HepG2 (cell line): ENCODE data around the gene ZBTB46. TPM values are rescaled to one million over a fixed set of nuclear protein-coding genes. Genes with fewer than 3 reads are reported as not detected.
A peak's percentile ranks its signal among the peaks of the same experiment; 100 is the strongest.

Experiments used
- ARHGAP35 ChIP-seq: sonication (generic); formaldehyde crosslinking; IDR thresholded peaks from 2 replicates; pipeline ENCODE4 v1.9.0; 2022; ENCODE audit warnings: mild to moderate bottlenecking, inconsistent platforms, moderate library complexity, missing genetic modification reagents, borderline replicate concordance
- ATF5 ChIP-seq: sonication (generic); formaldehyde crosslinking; IDR thresholded peaks from 2 replicates; pipeline ENCODE4 v1.4.0; 2020; ENCODE audit warnings: mild to moderate bottlenecking, low read depth, missing genetic modification reagents
- CC2D1A ChIP-seq: sonication (generic); formaldehyde crosslinking; IDR thresholded peaks from 2 replicates; pipeline ENCODE4 v1.8.1; 2023; ENCODE audit warnings: mild to moderate bottlenecking, missing genetic modification reagents
- CHCHD3 ChIP-seq: sonication (generic); formaldehyde crosslinking; IDR thresholded peaks from 2 replicates; pipeline ENCODE4 v1.8.0; 2022; ENCODE audit warnings: mild to moderate bottlenecking, missing genetic modification reagents, moderate library complexity
- CHD4 ChIP-seq: fragments of 200-600 bp; sonication (generic); IDR thresholded peaks from 2 replicates; pipeline ENCODE4 v1.7.0; 2017; ENCODE audit warnings: mild to moderate bottlenecking, low read length, borderline replicate concordance
- CSRNP1 ChIP-seq: sonication (generic); formaldehyde crosslinking; IDR thresholded peaks from 2 replicates; pipeline ENCODE4 v1.8.1; 2023; ENCODE audit warnings: mild to moderate bottlenecking, missing genetic modification reagents
- FOSL2 ChIP-seq: sonication (generic); formaldehyde crosslinking; IDR thresholded peaks from 2 replicates; pipeline ENCODE4 v1.4.0; 2020; ENCODE audit warnings: missing genetic modification reagents
- FOXC1 ChIP-seq: sonication (generic); formaldehyde crosslinking; IDR thresholded peaks from 2 replicates; pipeline ENCODE4 v1.8.0; 2022; ENCODE audit warnings: mild to moderate bottlenecking, missing genetic modification reagents, borderline replicate concordance
- GMEB2 ChIP-seq: IDR thresholded peaks from 2 replicates; pipeline ENCODE4 v1.6.1; 2016; ENCODE audit warnings: missing biosample characterization, missing genetic modification reagents, low read depth
- HIVEP1 ChIP-seq: sonication (generic); formaldehyde crosslinking; IDR thresholded peaks from 2 replicates; pipeline ENCODE4 v1.4.0; 2020; ENCODE audit warnings: mild to moderate bottlenecking, missing genetic modification reagents
- NCOA1 ChIP-seq: sonication (generic); formaldehyde crosslinking; IDR thresholded peaks from 2 replicates; pipeline ENCODE4 v1.9.0; 2021; ENCODE audit warnings: missing genetic modification reagents
- POGK ChIP-seq: sonication (generic); formaldehyde crosslinking; conservative IDR thresholded peaks from 2 replicates; pipeline ENCODE4 v1.8.0; 2022; ENCODE audit warnings: mild to moderate bottlenecking, moderate library complexity, missing genetic modification reagents
- POGZ ChIP-seq: sonication (generic); formaldehyde crosslinking; IDR thresholded peaks from 2 replicates; pipeline ENCODE4 v1.4.0; 2020; ENCODE audit warnings: mild to moderate bottlenecking, missing genetic modification reagents
- POLR2AphosphoS2 ChIP-seq: IDR thresholded peaks from 2 replicates; pipeline ENCODE4 v1.6.1; 2011; ENCODE audit warnings: low read depth, low read length, improper control_type of control experiment
- SKI ChIP-seq: fragments of 450-650 bp; IDR thresholded peaks from one replicate; pipeline ENCODE4 v1.6.1; 2018; ENCODE audit warnings: mild to moderate bottlenecking; ENCODE audit not compliant: partially characterized antibody
- TFAP4 ChIP-seq: sonication (generic); IDR thresholded peaks from 2 replicates; pipeline ENCODE4 v1.6.1; 2016; ENCODE audit warnings: low read depth, borderline replicate concordance
- WIZ ChIP-seq: sonication (generic); formaldehyde crosslinking; IDR thresholded peaks from 2 replicates; pipeline ENCODE4 v1.5.1; 2020; ENCODE audit warnings: mild to moderate bottlenecking, missing genetic modification reagents
- ZKSCAN5 ChIP-seq: sonication (generic); formaldehyde crosslinking; IDR thresholded peaks from 2 replicates; pipeline ENCODE4 v1.5.1; 2020; ENCODE audit warnings: mild to moderate bottlenecking, missing genetic modification reagents
- ZNF354B ChIP-seq: sonication (generic); formaldehyde crosslinking; IDR thresholded peaks from 2 replicates; pipeline ENCODE4 v1.8.0; 2022; ENCODE audit warnings: mild to moderate bottlenecking, missing genetic modification reagents
- ZNF414 ChIP-seq: sonication (generic); formaldehyde crosslinking; IDR thresholded peaks from 2 replicates; pipeline ENCODE4 v1.5.0; 2020; ENCODE audit warnings: missing genetic modification reagents
- ZNF619 ChIP-seq: sonication (generic); formaldehyde crosslinking; IDR thresholded peaks from 2 replicates; pipeline ENCODE4 v1.4.0; 2020; ENCODE audit warnings: mild to moderate bottlenecking, missing genetic modification reagents
- ZNF629 ChIP-seq: sonication (generic); formaldehyde crosslinking; conservative IDR thresholded peaks from 2 replicates; pipeline ENCODE4 v1.5.0; 2020; ENCODE audit warnings: missing genetic modification reagents
- polyA plus RNA-seq, 8 experiments: library from polyadenylated mRNA; depleted of rRNA in 3 of 8; stranded (reverse) in 7 of 8; unstranded in 1 of 8; fragments of >200 nt; fragmentation: Illumina TruSeq in 4 of 8; extraction: Trizol in 4 of 8; gene quantifications; 2 replicates each; pipeline versions ENCODE4 v1.2.1 to v1.2.3, GENCODE V29; 2011 to 2016; ENCODE audit warnings: low read depth in 4 of 8, missing spikeins in 1 of 8, mixed read lengths in 1 of 8; ENCODE audit not compliant: insufficient read depth in 1 of 8
- total RNA-seq, 5 experiments: library from RNA; depleted of rRNA; stranded (reverse); fragments of >200 nt; fragmentation: Illumina TruSeq; extraction: Trizol; gene quantifications; 2 replicates each; pipeline ENCODE4 v1.2.3, GENCODE V29; 2016; ENCODE audit warnings: low read depth in 1 of 5

ZBTB46 gene
- total and polyA plus RNA-seq, 2 of the 13 experiments (the other 11 are each of a cell fraction or from before 2014, with no cell fraction given), result 1.6 to 13.5 TPM

GRCh38 chr20:63741354-63741675, 89.7 kb downstream of the ZBTB46 start (continued):
- TF ChIP-seq TFAP4, result no peak
- TF ChIP-seq CSRNP1 (CRISPR knock-in tag), result no peak
- TF ChIP-seq FOXC1 (CRISPR knock-in tag), result peak; percentile 53; the same call in 1 of the 2 replicates
- TF ChIP-seq SKI, result no peak
- TF ChIP-seq ZNF354B (CRISPR knock-in tag), result 0 out of 2 replicates have a peak, but pooled peaks have one; percentile 35
- TF ChIP-seq ZNF619 (CRISPR knock-in tag), result no peak
- no peak for TF ChIP-seq FOSL2 (CRISPR knock-in tag)
- TF ChIP-seq CC2D1A, result 0 out of 2 replicates have a peak, but pooled peaks have one; percentile 91
- TF ChIP-seq WIZ (CRISPR knock-in tag), result no peak
- TF ChIP-seq POLR2AphosphoS2, result no peak
- TF ChIP-seq ZKSCAN5, result 0 out of 2 replicates have a peak, but pooled peaks have one; percentile 32
- TF ChIP-seq ATF5 (CRISPR knock-in tag), result 0 out of 2 replicates have a peak, but pooled peaks have one; percentile 1
- TF ChIP-seq CHD4, result 0 out of 2 replicates have a peak, but pooled peaks have one; percentile 14
- 0 out of 2 replicates have a peak, but pooled peaks have one; percentile 2 for TF ChIP-seq POGK (CRISPR knock-in tag)
- peak; percentile 25 for TF ChIP-seq NCOA1
- TF ChIP-seq HIVEP1 (CRISPR knock-in tag), result no peak
- TF ChIP-seq ZNF629 (CRISPR knock-in tag), result no peak
- 0 out of 2 replicates have a peak, but pooled peaks have one; percentile 74 for TF ChIP-seq CHCHD3
- TF ChIP-seq ARHGAP35, result no peak; the same call in 1 of the 2 replicates
- TF ChIP-seq GMEB2 (CRISPR knock-in tag), result no peak
- TF ChIP-seq ZNF414, result peak; percentile 13; the same call in 1 of the 2 replicates
- TF ChIP-seq POGZ (CRISPR knock-in tag), result no peak
